IPS DF 6.9 (cell line): Measurements from ENCODE around the gene STAT6.

ENCODE experiments used
- DNase-seq: peaks from one replicate; pipeline ENCODE4 v3.0.0-alpha.2; 2013; ENCODE audit warnings: low read depth, low spot score
- H3K27ac ChIP-seq: one replicate; pipeline ENCODE4 v1.5.1; 2013; ENCODE audit warnings: low read length, control low read depth
- H3K27me3 ChIP-seq: 2 replicates; pipeline ENCODE4 v1.6.1; 2013; ENCODE audit warnings: mild to moderate bottlenecking, low read length; ENCODE audit not compliant: control insufficient read depth, insufficient read depth
- H3K36me3 ChIP-seq: 2 replicates; pipeline ENCODE4 v1.6.1; 2013; ENCODE audit warnings: low read length; ENCODE audit not compliant: control insufficient read depth, insufficient read depth
- H3K4me1 ChIP-seq: 2 replicates; pipeline ENCODE4 v1.6.1; 2013; ENCODE audit warnings: low read length; ENCODE audit not compliant: control insufficient read depth, insufficient read depth
- H3K4me3 ChIP-seq: 2 replicates; pipeline ENCODE4 v1.5.1; 2013; ENCODE audit warnings: mild to moderate bottlenecking, low read length
- H3K9me3 ChIP-seq: 2 replicates; pipeline ENCODE4 v1.6.1; 2013; ENCODE audit warnings: low read length, inconsistent platforms; ENCODE audit not compliant: control insufficient read depth, insufficient read depth
- WGBS: extraction: QIAGEN DNeasy Blood & Tissue Kit; methylation state at CpG from one replicate; pipeline ENCODE4 v1.1.7; 2013; ENCODE audit warnings: mixed read lengths, missing lambda C conversion rate; ENCODE audit not compliant: insufficient read length, insufficient coverage; 5-methylcytosine and 5-hydroxymethylcytosine counted together

STAT6 gene, protein sequence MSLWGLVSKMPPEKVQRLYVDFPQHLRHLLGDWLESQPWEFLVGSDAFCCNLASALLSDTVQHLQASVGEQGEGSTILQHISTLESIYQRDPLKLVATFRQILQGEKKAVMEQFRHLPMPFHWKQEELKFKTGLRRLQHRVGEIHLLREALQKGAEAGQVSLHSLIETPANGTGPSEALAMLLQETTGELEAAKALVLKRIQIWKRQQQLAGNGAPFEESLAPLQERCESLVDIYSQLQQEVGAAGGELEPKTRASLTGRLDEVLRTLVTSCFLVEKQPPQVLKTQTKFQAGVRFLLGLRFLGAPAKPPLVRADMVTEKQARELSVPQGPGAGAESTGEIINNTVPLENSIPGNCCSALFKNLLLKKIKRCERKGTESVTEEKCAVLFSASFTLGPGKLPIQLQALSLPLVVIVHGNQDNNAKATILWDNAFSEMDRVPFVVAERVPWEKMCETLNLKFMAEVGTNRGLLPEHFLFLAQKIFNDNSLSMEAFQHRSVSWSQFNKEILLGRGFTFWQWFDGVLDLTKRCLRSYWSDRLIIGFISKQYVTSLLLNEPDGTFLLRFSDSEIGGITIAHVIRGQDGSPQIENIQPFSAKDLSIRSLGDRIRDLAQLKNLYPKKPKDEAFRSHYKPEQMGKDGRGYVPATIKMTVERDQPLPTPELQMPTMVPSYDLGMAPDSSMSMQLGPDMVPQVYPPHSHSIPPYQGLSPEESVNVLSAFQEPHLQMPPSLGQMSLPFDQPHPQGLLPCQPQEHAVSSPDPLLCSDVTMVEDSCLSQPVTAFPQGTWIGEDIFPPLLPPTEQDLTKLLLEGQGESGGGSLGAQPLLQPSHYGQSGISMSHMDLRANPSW

DNA sequence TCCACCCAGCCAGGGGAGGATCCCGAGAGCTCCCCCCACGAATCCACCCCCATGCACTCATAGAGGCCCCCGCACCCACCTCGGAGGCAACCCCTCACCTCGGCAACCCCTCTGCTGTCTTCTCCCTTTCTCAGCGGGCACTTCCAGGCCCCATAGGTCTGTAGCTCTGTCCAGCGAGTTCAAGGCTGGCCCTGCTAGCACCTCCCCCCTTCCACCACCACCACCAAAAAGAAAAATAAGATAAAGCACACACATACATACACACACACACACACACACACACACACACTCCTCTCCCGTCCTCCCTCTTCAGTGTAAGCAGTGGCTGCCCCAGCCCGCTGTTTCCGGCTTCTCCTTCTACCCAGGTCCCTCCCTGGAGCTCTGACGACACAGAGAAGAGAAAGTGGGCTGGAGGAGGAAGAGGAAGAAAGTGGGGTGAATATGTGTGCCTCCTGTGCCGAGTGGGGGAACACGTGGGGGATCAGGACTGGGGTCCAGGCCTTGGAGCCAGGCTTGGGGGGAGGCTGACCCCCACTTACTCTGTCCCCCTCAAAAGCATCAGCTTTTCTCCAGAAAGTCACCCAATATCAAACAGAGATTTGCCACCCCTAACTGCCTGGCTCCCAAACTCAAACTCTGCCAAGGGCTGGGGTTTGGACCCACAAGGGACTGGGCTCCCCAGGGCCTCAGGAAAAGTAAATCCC is at the start of gene STAT6:
Gene STAT6, minus strand, starts transcription at position 332 of the 704 bp plus-strand sequence. CDS start 3,084 bp downstream, outside the sequence.
- Histone ChIP-seq H3K36me3 (no peaks in the 10 kb centered on the region), H3K4me1 (peaks cover 2% of the 10 kb centered on the region; the same call in 1 of the 2 replicates), H3K27me3 (no peaks in the 10 kb centered on the region), H3K27ac (peak within 1 kb of the TSS; percentile 12), H3K4me3 (peak within 1 kb of the TSS; percentile 19; the same call in 1 of the 2 replicates), H3K9me3 (no peaks in the 10 kb centered on the region)
- WGBS: no CpG with 5 or more reads among the region's 13 CpGs
- no peak for DNase-seq

DNA sequence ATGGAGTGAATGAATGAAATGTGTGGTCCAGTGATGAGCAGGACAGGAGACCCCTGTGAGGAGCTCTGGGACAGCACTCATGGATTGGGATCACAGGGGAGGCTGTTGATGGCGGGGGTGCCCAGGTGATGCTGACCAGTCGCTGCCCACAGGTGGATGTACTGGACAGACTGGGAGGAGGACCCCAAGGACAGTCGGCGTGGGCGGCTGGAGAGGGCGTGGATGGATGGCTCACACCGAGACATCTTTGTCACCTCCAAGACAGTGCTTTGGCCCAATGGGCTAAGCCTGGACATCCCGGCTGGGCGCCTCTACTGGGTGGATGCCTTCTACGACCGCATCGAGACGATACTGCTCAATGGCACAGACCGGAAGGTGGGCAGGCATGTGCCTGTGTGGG is 49.6 kb upstream of the STAT6 start:
- no CpG with 5 or more reads among the region's 14 CpGs for WGBS
- no peak overlapping the region for H3K27ac ChIP-seq
- no peaks in the 10 kb centered on the region for H3K9me3 ChIP-seq
- peaks cover 56% of the 10 kb centered on the region for H3K36me3 ChIP-seq
- no peaks in the 10 kb centered on the region for H3K4me1 ChIP-seq
- H3K27me3 ChIP-seq: no peaks in the 10 kb centered on the region
- no peak for DNase-seq
- H3K4me3 ChIP-seq: no peak overlapping the region

DNA sequence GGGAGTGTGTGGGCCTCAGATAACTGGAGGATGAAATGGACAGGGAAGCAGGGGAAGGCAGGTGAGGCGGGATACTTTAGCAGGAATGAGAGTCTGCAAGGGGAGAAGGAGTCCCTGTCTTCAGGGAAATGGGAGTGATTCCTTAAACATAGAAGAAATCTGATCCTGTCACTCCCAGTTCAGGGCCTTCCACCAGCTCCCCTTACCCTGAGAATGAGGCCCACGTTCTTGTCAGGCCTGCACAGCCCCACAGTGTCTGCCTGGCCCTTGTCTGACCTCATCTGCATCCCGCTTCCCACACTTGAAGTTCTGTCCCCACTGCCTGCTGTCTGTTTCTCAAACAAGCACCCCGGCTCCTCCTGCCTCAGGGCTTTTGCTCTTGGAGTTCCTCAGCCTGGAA is 48.9 kb upstream of the STAT6 start:
- Histone ChIP-seq H3K4me1 (no peaks in the 10 kb centered on the region), H3K27ac (no peak overlapping the region), H3K27me3 (no peaks in the 10 kb centered on the region), H3K36me3 (peaks cover 56% of the 10 kb centered on the region), H3K9me3 (no peaks in the 10 kb centered on the region), H3K4me3 (no peak overlapping the region)
- whole genome bisulfite sequencing: no CpG with 5 or more reads among the region's 4 CpGs
- DNase-seq: no peak

DNA sequence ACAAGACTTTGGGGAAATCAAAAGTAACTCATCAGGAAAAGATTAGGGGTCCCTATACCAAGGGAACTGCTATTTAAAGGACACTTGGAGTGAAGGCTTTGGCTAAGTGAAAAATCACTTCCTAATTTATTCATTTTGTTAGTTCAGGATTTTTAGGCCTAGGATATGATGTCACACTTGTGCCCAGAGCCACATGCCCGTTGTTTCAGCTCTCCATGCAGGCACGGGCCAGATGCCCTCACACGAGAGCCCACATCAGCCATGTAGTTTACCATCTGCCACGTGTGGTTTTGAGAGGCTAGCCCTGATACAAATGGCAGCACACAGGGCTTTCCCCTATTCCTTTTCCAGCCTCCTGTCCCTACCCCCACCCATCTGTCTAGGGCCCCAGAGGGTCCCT is 48.1 kb upstream of the STAT6 start:
- Histone ChIP-seq H3K36me3 (peaks cover 58% of the 10 kb centered on the region), H3K4me3 (no peak overlapping the region), H3K9me3 (no peaks in the 10 kb centered on the region), H3K27me3 (no peaks in the 10 kb centered on the region), H3K27ac (no peak overlapping the region), H3K4me1 (no peaks in the 10 kb centered on the region)
- no peak for DNase-seq
- WGBS: no CpG with 5 or more reads among the region's 4 CpGs

DNA sequence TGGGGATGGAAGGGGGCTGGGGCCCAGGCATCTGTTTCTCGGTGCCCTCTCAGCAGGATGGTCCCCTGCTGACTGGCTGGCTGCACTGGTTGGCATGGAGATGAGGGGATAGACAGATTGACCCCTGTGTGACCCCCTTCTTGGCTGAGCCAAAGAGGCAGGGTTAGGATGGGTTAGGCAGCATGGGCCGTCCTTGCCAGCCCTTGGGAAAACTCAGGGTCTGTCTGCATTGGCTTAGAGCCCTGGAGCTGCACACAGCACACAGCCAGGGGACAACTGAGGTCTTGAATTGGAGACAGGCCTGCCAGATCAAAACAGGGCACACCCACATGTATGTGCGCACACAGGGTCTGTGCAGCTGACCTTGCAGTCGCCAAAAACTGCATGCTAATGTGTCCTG is 47.5 kb upstream of the STAT6 start:
- WGBS: no CpG with 5 or more reads among the region's 4 CpGs
- H3K27me3 ChIP-seq: no peaks in the 10 kb centered on the region
- H3K36me3 ChIP-seq: peaks cover 61% of the 10 kb centered on the region
- no peaks in the 10 kb centered on the region for H3K4me1 ChIP-seq
- no peak overlapping the region for H3K4me3 ChIP-seq
- no peak overlapping the region for H3K27ac ChIP-seq
- no peak for DNase-seq
- H3K9me3 ChIP-seq: no peaks in the 10 kb centered on the region

DNA sequence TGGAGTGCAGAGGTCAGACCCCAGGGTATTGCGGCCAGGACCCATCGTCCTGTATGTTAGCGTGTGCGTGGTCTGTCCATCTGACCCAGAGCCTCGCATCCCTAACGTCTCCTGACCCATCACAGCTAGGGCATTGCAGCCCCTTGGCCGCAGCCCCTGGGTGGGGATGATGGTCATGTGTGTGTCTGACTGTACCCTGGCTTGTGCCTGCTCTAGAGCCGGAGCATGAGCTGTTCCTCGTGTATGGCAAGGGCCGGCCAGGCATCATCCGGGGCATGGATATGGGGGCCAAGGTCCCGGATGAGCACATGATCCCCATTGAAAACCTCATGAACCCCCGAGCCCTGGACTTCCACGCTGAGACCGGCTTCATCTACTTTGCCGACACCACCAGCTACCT is 47.0 kb upstream of the STAT6 start:
- Histone ChIP-seq H3K4me1 (no peaks in the 10 kb centered on the region), H3K4me3 (no peak overlapping the region), H3K36me3 (peaks cover 61% of the 10 kb centered on the region), H3K9me3 (no peaks in the 10 kb centered on the region), H3K27me3 (no peaks in the 10 kb centered on the region), H3K27ac (no peak overlapping the region)
- no peak for DNase-seq
- no CpG with 5 or more reads among the region's 16 CpGs for WGBS

DNA sequence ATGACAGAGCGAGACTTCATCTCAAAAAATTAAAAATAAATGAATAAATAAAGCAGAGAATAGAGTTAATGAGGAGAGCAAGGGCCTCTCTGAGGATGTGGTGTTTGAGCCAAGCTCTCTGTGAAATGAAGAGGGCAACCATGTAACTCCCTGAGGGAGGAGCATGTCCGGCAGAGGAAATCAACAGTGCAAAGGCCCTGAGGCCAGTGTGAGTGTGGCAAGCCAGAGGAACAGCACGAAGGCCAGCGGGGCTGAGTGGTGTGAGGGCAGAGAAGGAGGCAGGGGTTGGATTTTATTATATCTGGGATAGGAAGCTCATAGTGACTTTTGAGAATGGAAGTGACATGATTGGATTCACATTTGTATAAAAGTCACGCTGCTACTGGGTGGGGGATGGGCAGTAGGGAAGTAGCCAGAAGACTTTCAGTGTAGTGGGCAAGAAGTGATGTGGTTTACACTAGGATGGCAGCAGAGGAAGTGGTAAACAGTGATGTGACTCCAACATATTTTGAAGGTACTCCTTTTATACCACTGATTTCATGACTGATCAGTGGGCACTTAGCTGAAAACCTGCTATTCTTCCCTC is 46.5 kb upstream of the STAT6 start:
- no peak for DNase-seq
- no peaks in the 10 kb centered on the region for H3K9me3 ChIP-seq
- no peak overlapping the region for H3K4me3 ChIP-seq
- no CpG with 5 or more reads among the region's 5 CpGs for WGBS
- no peak overlapping the region for H3K27ac ChIP-seq
- peaks cover 59% of the 10 kb centered on the region for H3K36me3 ChIP-seq
- H3K27me3 ChIP-seq: no peaks in the 10 kb centered on the region
- no peaks in the 10 kb centered on the region for H3K4me1 ChIP-seq

DNA sequence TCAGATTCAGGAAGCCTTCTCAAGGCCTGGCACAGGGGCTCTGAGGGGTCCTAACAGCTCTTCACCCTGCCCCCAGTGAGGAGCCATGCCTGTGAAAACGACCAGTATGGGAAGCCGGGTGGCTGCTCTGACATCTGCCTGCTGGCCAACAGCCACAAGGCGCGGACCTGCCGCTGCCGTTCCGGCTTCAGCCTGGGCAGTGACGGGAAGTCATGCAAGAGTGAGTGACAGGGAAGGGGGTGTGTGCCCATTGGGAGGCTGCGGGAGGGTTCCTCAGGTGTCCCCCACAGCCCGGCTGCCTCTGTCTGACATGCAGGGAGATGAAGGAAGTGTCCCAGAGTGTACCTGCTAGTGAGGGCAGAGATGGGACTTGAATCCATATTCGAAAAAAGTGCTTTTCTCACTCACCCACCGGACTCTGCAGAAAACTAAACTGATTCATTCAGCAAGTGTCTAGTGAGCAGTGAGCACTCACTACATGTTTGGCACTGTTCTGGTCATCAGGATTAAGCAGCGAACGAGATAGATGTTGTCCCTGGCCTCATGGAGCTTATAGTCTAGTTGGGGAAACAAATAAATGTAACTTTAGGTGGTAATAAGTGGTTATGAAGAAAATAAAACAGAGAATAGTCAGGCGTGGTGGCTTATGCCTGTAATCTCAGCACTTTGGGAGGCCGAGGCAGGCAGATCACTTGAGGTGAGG is 45.7 kb upstream of the STAT6 start:
- Histone ChIP-seq H3K27me3 (no peaks in the 10 kb centered on the region), H3K4me1 (no peaks in the 10 kb centered on the region), H3K4me3 (no peak overlapping the region), H3K27ac (no peak overlapping the region), H3K9me3 (no peaks in the 10 kb centered on the region), H3K36me3 (peaks cover 51% of the 10 kb centered on the region)
- DNase-seq: no peak
- no CpG with 5 or more reads among the region's 16 CpGs for WGBS

DNA sequence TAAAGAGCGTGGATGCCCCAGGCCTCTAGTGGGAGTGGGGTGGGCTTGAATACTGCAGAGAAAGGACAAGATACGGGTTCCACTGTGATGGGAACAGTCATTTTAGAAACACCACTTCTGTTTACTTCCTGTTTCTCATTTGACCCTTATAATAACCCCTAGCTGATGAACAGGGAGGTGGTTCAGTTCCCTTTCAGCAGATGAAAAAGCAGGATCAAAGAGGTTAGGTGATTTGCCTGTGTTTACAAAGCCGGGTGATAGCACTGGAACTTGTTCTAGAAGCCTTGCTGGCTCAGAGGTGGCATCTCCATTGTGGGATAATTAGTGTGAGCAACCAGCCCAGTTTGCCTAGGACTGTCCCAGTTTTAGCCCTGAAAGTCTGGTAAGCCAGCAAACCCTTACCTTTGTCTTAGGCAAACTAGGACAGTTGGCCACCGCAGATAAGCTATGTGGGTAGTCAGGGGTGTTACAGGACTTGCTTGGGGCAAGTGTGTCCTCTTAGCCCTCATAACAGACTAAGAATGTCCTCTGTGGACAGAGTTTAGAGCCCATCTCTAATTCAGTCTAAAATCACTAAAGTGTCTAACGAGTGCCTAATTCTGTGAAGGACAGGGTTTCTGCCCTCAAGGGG is 43.8 kb upstream of the STAT6 start:
- H3K27me3 ChIP-seq: no peaks in the 10 kb centered on the region
- no CpG with 5 or more reads among the region's 5 CpGs for WGBS
- no peak overlapping the region for H3K27ac ChIP-seq
- H3K4me1 ChIP-seq: 0 out of 2 replicates have a peak, but pooled peaks cover 1% of the 10 kb centered on the region
- H3K4me3 ChIP-seq: no peak overlapping the region
- DNase-seq: no peak
- H3K9me3 ChIP-seq: no peaks in the 10 kb centered on the region
- peaks cover 36% of the 10 kb centered on the region for H3K36me3 ChIP-seq
